Measurements from ENCODE around the gene ZSCAN18.

- TF ChIP-seq CTCF (IDR thresholded peaks at IDR 0.05; ENCODE audit: low read length): no peak
- TF ChIP-seq EZH2 (optimal IDR thresholded peaks at IDR 0.05; ENCODE audit: low read depth, low read length): no peak
- TF ChIP-seq EZH2phosphoT487 (IDR thresholded peaks at IDR 0.05; ENCODE audit: low read length): no peak
Measured at GRCh38 chr19:58118979-58119733, 21.1 kb upstream of the ZSCAN18 start.

All from MM.1S (cell line).